Liver (tissue), 9 donors: ENCODE data around the gene ABLIM3. TPM values are rescaled to one million over a fixed set of nuclear protein-coding genes. Genes with fewer than 3 reads are reported as not detected.

Experiments used
- DNase-seq: peaks from one replicate; pipeline ENCODE4 v3.0.0-alpha.2; 2017; ENCODE audit warnings: low spot score
- H3K27ac ChIP-seq, 2 donors: one replicate each; pipeline ENCODE4 v1.7.0; 2013; ENCODE audit warnings: inconsistent platforms in 2 of 2, low read length in 2 of 2, control low read depth in 1 of 2, low read depth in 1 of 2, mild to moderate bottlenecking in 1 of 2
- H3K27me3 ChIP-seq, 4 donors: one replicate each; pipeline versions ENCODE4 v1.6.1 to v1.7.0; 2013; ENCODE audit warnings: low read length in 3 of 4, inconsistent platforms in 1 of 4, mild to moderate bottlenecking in 1 of 4, moderate library complexity in 1 of 4; ENCODE audit not compliant: control insufficient read depth in 4 of 4, insufficient read depth in 4 of 4
- H3K36me3 ChIP-seq, 4 donors: one replicate each; pipeline versions ENCODE4 v1.6.1 to v1.7.0; 2013; ENCODE audit warnings: low read length in 3 of 4, mild to moderate bottlenecking in 3 of 4, low read depth in 1 of 4, moderate library complexity in 1 of 4; ENCODE audit not compliant: control insufficient read depth in 4 of 4, insufficient read depth in 3 of 4
- H3K4me1 ChIP-seq, 4 donors: one replicate each; pipeline versions ENCODE4 v1.6.1 to v1.7.0; 2013; ENCODE audit warnings: low read length in 3 of 4, mild to moderate bottlenecking in 3 of 4, moderate library complexity in 1 of 4; ENCODE audit not compliant: control insufficient read depth in 4 of 4, insufficient read depth in 4 of 4
- H3K4me3 ChIP-seq, 3 donors: one replicate each; pipeline versions ENCODE4 v1.6.1 to v1.7.0; 2013; ENCODE audit warnings: low read length in 3 of 3, control low read depth in 1 of 3, low read depth in 1 of 3, mild to moderate bottlenecking in 1 of 3
- H3K9ac ChIP-seq, 2 donors: one replicate each; pipeline ENCODE4 v1.7.0; 2013; ENCODE audit warnings: low read length in 2 of 2, mild to moderate bottlenecking in 2 of 2, moderate library complexity in 2 of 2, control low read depth in 1 of 2, low read depth in 1 of 2
- H3K9me3 ChIP-seq, 4 donors: one replicate each; pipeline versions ENCODE4 v1.6.1 to v1.7.0; 2013; ENCODE audit warnings: low read length in 3 of 4; ENCODE audit not compliant: control insufficient read depth in 4 of 4
- ATF3 ChIP-seq: IDR thresholded peaks from 2 replicates; pipeline ENCODE4 v1.6.1; 2016; ENCODE audit warnings: antibody characterized with exemption
- CTCF ChIP-seq: fragments of 150-350 bp; IDR thresholded peaks from 2 replicates; pipeline ENCODE4 v1.5.1; 2017; ENCODE audit warnings: improper control_type of control experiment, low read depth, low read length; ENCODE audit not compliant: missing input control
- EGR1 ChIP-seq, 2 donors: IDR thresholded peaks; 2 replicates each; pipeline ENCODE4 v1.6.1; 2016 to 2018; ENCODE audit warnings: antibody characterized with exemption in 2 of 2, low read depth in 2 of 2
- FOXA1 ChIP-seq: IDR thresholded peaks from 2 replicates; pipeline ENCODE4 v1.6.1; 2016; ENCODE audit warnings: antibody characterized with exemption
- FOXA2 ChIP-seq: IDR thresholded peaks from 2 replicates; pipeline ENCODE4 v1.6.1; 2016; ENCODE audit warnings: antibody characterized with exemption
- GABPA ChIP-seq, 2 donors: IDR thresholded peaks in 1 of 2; conservative IDR thresholded peaks in 1 of 2; 2 replicates each; pipeline ENCODE4 v1.6.1; 2016; ENCODE audit warnings: antibody characterized with exemption in 2 of 2, mild to moderate bottlenecking in 1 of 2, moderate library complexity in 1 of 2
- HNF4A ChIP-seq, 2 donors: conservative IDR thresholded peaks; 2 replicates each; pipeline ENCODE4 v1.6.1; 2016; ENCODE audit warnings: antibody characterized with exemption in 2 of 2, mild to moderate bottlenecking in 2 of 2
- HNF4G ChIP-seq: IDR thresholded peaks from 2 replicates; pipeline ENCODE4 v1.6.1; 2016; ENCODE audit warnings: antibody characterized with exemption
- JUND ChIP-seq, 2 donors: IDR thresholded peaks; 2 replicates each; pipeline ENCODE4 v1.6.1; 2016; ENCODE audit warnings: antibody characterized with exemption in 2 of 2
- NR2F2 ChIP-seq: IDR thresholded peaks from 2 replicates; pipeline ENCODE4 v1.6.1; 2016; ENCODE audit warnings: antibody characterized with exemption
- RAD21 ChIP-seq, 2 donors: IDR thresholded peaks; 2 replicates each; pipeline ENCODE4 v1.6.1; 2016; ENCODE audit warnings: antibody characterized with exemption in 2 of 2, mild to moderate bottlenecking in 2 of 2
- REST ChIP-seq: IDR thresholded peaks from 2 replicates; pipeline ENCODE4 v1.6.1; 2016; ENCODE audit warnings: antibody characterized with exemption, mild to moderate bottlenecking
- RXRA ChIP-seq, 2 donors: IDR thresholded peaks; 2 replicates each; pipeline ENCODE4 v1.6.1; 2017 to 2018; ENCODE audit warnings: antibody characterized with exemption in 2 of 2, mild to moderate bottlenecking in 1 of 2
- SP1 ChIP-seq: IDR thresholded peaks from 2 replicates; pipeline ENCODE4 v1.6.1; 2018; ENCODE audit warnings: antibody characterized with exemption, mild to moderate bottlenecking
- YY1 ChIP-seq: IDR thresholded peaks from 2 replicates; pipeline ENCODE4 v1.6.1; 2016; ENCODE audit warnings: antibody characterized with exemption, mild to moderate bottlenecking
- ZBTB33 ChIP-seq: IDR thresholded peaks from 2 replicates; pipeline ENCODE4 v1.6.1; 2016; ENCODE audit warnings: antibody characterized with exemption
- WGBS: extraction: QIAGEN DNeasy Blood & Tissue Kit; methylation state at CpG from one replicate; pipeline ENCODE4 v1.1.7; 2013; 5-methylcytosine and 5-hydroxymethylcytosine counted together
- polyA plus RNA-seq, 2 donors: library from polyadenylated mRNA; stranded (reverse) in 1 of 2; unstranded in 1 of 2; fragments of 200-250 nt in 1 of 2; fragments of >200 nt in 1 of 2; fragmentation: Nextera tagmentation in 1 of 2; extraction: Ambion mirVana in 1 of 2; gene quantifications; one replicate each; pipeline versions ENCODE4 v1.2.1 to v1.2.3, GENCODE V29; 2013 to 2015
- total RNA-seq, 2 donors: library from RNA; depleted of rRNA; stranded (reverse); fragments of >200 nt; gene quantifications; one replicate each; pipeline ENCODE4 v1.2.3, GENCODE V29; 2014
- donor health status: healthy.
- donor health status: healthy.
- donor health status: healthy.
- donor health status: healthy.
- donor health status: healthy.

Gene ABLIM3
- total and polyA plus RNA-seq, 4 donors = 6.8 to 131 (median 43.1) TPM

- TF ChIP-seq EGR1 (IDR thresholded peaks at IDR 0.05; ENCODE audit: low read depth in 2 of 2) (no peak), GABPA (IDR thresholded peaks at IDR 0.05 in 1 of 2, conservative IDR thresholded peaks at IDR 0.05 in 1 of 2) (no peak), ZBTB33 (no peak), RXRA (IDR thresholded peaks at IDR 0.05) (no peak), NR2F2 (no peak), FOXA2 (no peak), YY1 (no peak), ATF3 (no peak), REST (no peak), HNF4G (no peak), SP1 (no peak), JUND (IDR thresholded peaks at IDR 0.05) (no peak), CTCF (no peak), HNF4A (conservative IDR thresholded peaks at IDR 0.05) (no peak), FOXA1 (no peak), RAD21 (IDR thresholded peaks at IDR 0.05) (no peak)
- 90% methylated on average over 12 of the region's 12 CpGs for WGBS
- no peaks in the 10 kb centered on the region for H3K9me3 ChIP-seq
- H3K9ac ChIP-seq = no peak overlapping the region
- H3K27ac ChIP-seq = no peak overlapping the region
- H3K4me1 ChIP-seq = no peaks in the 10 kb centered on the region
- H3K27me3 ChIP-seq = no peaks in the 10 kb centered on the region
- DNase-seq = no peak
- H3K4me3 ChIP-seq = no peak overlapping the region
- no peaks in the 10 kb centered on the region for H3K36me3 ChIP-seq
Observed at GRCh38 chr5:149282027-149282965, 141.0 kb downstream of the ABLIM3 start.
